RKO (cell line): Measurements from ENCODE around the gene SCNN1A.

Source experiments
- DNase-seq: peaks from one replicate; pipeline ENCODE4 v3.0.0-alpha.2; 2016; ENCODE audit warnings: low spot score

Gene SCNN1A

GRCh38 chr12:6317693-6318439, 57.5 kb downstream of the SCNN1A start:
- DNase-seq, result no peak

DNA sequence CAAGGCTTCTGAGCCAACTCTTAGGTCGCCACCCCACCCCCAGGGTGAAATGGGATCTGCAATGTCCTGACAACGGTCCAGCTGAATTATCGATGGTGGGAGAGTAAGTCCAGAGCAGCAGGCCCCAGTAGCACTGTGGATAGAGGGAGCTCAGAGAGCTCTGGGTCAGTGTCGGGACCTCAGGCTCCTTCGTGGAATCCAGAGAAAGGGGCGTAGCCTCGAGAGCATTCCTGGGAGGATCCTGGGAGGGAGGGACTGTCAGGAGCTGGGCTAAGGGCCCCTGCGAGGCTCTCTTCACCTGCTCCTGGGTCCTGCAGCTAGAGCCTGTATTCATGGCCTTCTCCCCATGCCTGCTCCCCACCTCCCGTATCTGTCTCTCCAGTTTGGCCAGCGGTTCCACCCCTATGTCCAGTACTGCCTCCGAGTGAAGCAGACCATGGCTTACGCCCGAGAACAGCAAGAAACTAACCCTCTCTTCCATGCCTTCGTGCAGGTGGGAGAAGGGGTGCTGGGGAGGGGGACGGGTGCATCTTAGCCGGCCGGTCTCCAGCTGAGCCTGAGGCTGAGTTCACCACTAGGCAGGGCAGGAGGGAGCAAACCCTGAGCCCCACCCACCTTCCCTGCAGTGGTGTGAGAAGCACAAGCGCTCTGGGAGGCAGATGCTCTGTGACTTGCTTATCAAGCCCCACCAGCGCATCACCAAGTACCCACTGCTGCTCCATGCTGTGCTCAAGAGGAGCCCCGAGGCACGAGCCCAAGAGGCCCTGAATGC, 58.3 kb downstream of the SCNN1A start:
- no peak for DNase-seq

GRCh38 chr12:6315704-6316597, 59.4 kb downstream of the SCNN1A start:
- DNase-seq, result no peak

- DNase-seq, result no peak
These were observed 60.2 kb downstream of the SCNN1A start for GRCh38 chr12:6315184-6315583.

DNA sequence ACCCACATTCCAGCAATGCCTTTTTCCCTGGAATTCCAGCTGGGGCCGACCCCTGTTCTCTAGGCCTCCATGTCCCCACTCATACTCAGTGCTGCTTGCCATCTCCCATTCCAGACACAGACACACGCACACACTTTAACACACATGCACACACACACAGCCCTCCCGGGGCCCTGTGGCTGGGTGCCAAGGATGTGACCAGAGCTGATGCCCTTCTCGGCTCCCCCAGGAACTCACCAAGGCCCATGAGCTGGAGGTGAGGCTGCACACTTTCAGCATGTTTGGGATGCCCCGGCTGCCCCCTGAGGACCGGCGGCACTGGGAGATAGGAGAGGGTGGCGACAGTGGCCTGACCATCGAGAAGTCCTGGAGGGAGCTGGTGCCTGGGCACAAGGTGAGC, 60.6 kb downstream of the SCNN1A start:
- no peak for DNase-seq

- no peak for DNase-seq
These were observed 61.9 kb downstream of the SCNN1A start for GRCh38 chr12:6313326-6313940.

DNA sequence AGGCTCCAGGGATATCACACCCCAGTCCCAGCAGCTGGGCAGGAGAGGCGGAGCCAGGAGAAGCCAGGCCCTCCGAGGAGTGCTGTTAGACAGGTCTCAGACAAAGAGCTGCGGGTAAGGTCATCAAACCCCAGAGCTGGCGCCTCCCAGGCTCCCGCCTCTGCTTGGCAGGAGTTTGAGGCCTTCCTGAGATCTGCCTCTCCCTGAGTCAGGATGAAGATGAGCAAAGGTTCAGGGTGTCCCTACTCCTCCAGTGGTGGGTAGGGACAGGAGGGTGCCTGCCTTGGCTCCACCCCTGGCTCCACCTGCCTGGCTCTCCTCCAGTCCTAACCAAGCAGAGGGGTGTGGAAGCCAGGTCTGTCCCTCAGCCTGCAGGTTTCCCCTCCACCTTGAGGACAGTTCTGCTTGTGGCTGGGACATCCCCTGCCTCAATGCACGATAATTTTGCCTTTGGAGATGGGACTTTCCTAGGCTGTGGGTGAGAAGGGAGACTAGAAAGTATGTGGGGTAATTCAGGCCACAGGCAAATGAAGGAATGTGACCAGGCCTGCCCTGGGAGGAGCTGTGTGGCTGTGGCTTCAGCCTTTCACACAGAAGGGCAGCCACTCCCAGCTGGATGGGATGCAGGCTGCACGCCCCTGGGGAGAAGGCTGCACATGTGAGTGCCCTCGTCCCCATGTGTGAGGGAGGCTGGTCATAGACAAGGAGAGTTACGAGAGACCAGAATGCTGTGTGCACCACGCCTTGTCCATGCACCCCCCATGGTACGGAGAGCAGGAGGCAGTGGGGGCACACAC, 62.6 kb downstream of the SCNN1A start:
- DNase-seq, result no peak

DNA sequence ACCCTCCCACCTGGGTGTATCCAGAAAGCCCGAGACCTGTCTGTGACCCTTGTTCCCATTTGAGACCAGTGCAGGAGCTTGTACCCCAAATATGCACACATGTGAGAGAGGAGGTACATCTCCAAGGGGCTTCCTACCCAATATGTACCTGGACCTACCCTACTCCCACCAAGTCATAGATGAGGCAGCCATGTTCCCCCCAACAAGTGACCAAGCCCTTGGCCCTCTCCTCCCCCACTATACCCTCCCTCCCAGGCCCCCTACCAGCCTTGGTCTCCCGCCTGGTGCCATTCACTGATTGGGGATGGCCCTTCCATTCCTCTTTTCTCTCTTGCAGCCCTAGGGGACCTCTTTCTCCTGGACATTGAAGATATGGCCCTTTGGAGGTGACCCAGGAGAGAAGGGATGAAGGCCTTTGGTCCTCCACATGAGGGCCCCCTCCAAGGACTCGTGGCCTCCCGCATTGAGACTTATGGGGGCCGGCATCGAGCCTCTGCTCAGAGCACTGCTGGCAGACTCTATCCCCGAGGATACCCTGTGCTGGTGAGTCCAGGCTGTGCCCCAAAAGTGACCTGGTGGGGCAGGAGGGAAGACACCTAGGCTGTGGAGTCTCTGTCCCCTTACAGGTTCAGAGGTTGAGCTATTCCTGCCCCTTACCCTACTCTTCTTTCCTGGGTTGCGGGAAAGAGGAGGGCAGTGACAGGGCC, 63.4 kb downstream of the SCNN1A start:
- no peak for DNase-seq

DNA sequence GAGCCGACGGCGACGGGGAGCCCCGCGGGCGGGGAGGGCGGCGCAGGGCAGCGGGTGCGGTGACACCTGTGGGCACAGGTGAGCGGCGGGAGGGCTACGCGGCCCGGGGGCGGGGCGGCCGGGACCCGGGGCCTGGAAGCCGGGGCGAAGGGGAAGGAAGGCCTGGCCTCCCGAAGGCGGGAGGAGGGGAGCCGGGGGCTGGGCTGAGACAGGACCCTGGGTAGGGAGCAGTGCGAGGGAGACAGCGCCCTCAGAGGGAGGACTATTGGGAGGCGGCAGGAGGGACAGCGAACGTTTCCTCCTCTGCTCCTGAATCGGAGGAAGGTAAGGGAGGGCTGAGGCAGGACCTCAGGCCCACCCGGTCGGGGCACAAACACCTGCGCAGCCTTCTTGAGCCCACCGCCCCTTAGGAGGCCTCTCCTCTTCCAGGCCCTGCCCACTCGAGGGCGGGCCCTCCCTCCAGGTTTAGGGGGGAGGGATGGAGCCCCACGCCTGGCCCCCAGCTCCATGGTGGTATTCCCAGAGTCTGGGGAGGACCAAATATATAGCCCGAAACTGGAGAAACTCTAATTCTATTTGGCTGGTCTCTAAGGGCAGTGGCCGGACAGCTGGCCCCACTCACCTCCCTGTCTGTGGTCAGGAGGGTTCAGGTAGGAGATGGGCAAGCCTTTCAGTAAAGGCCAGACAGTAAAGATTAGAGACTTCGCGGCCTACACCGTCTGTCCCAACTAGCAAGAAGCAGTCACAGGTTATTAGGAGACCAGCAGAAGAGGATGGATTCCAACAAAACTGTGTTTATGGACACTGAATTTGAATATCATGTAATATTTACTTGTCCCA, 64.4 kb downstream of the SCNN1A start:
- DNase-seq, result no peak

- no peak for DNase-seq
These were observed 67.8 kb downstream of the SCNN1A start for GRCh38 chr12:6307529-6307928.

- DNase-seq, result no peak
These were observed 68.7 kb downstream of the SCNN1A start for GRCh38 chr12:6306599-6307220.

- no peak for DNase-seq
These were observed 69.2 kb downstream of the SCNN1A start for GRCh38 chr12:6306151-6306550.

GRCh38 chr12:6303071-6303470, 72.3 kb downstream of the SCNN1A start:
- no peak for DNase-seq

DNA sequence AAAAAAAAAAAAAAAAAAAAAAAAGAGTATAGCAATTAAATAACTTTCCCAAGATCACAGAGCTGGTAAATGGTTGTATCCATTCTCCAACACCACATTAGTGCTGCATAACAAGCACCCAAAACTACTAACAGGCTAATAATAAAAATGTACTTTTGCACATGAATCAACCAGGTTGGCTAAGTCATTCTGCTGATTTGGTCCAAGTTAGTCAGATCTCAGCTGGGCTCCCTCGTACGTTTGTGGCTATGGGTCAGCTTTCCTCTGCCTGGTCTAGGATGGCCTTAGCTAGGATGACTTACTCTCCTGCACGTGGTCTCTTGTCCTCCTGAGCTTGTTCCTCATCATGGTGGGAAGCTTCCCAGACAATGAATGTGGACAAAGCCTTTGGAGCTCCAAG, 72.7 kb downstream of the SCNN1A start:
- no peak for DNase-seq

GRCh38 chr12:6301721-6302120, 73.6 kb downstream of the SCNN1A start:
- no peak for DNase-seq

GRCh38 chr12:6297170-6297569, 78.2 kb downstream of the SCNN1A start:
- DNase-seq, result no peak
